ENCODE data around the gene CRISPLD2. TPM values are rescaled to one million over a fixed set of nuclear protein-coding genes. Genes with fewer than 3 reads are reported as not detected.

The CRISPLD2 gene
- total and polyA plus RNA-seq, 10 of the 15 experiments (the other 5 are each of a cell fraction or from before 2014, with no cell fraction given): 0.03 to 0.30 (median 0.08) TPM; not detected in 5

GRCh38 chr16:84860383-84860782 is 40.6 kb downstream of the CRISPLD2 start (continued):
- no peak for TF ChIP-seq E4F1 (IDR thresholded peaks at IDR 0.05; ENCODE audit: borderline replicate concordance, partially characterized antibody)
- no peak for TF ChIP-seq ZNF217 (IDR thresholded peaks at IDR 0.05)
- TF ChIP-seq ZNF274 (IDR thresholded peaks at IDR 0.05; ENCODE audit: insufficient read depth, insufficient read length): no peak
- TF ChIP-seq, protein P1, sequence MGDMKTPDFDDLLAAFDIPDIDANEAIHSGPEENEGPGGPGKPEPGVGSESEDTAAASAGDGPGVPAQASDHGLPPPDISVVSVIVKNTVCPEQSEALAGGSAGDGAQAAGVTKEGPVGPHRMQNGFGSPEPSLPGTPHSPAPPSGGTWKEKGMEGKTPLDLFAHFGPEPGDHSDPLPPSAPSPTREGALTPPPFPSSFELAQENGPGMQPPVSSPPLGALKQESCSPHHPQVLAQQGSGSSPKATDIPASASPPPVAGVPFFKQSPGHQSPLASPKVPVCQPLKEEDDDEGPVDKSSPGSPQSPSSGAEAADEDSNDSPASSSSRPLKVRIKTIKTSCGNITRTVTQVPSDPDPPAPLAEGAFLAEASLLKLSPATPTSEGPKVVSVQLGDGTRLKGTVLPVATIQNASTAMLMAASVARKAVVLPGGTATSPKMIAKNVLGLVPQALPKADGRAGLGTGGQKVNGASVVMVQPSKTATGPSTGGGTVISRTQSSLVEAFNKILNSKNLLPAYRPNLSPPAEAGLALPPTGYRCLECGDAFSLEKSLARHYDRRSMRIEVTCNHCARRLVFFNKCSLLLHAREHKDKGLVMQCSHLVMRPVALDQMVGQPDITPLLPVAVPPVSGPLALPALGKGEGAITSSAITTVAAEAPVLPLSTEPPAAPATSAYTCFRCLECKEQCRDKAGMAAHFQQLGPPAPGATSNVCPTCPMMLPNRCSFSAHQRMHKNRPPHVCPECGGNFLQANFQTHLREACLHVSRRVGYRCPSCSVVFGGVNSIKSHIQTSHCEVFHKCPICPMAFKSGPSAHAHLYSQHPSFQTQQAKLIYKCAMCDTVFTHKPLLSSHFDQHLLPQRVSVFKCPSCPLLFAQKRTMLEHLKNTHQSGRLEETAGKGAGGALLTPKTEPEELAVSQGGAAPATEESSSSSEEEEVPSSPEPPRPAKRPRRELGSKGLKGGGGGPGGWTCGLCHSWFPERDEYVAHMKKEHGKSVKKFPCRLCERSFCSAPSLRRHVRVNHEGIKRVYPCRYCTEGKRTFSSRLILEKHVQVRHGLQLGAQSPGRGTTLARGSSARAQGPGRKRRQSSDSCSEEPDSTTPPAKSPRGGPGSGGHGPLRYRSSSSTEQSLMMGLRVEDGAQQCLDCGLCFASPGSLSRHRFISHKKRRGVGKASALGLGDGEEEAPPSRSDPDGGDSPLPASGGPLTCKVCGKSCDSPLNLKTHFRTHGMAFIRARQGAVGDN (IDR thresholded peaks at IDR 0.05): no peak
- TF ChIP-seq CHD2 (IDR thresholded peaks at IDR 0.05; ENCODE audit: borderline replicate concordance, low read depth, low read length): no peak
- no peak for TF ChIP-seq IRF4 (IDR thresholded peaks at IDR 0.05; ENCODE audit: low read depth, low read length)
- no peak for TF ChIP-seq SP1 (IDR thresholded peaks at IDR 0.05; ENCODE audit: low read depth, low read length)

Measured in GM12878 (cell line).